ENCODE data around the gene LRRC53.

DNA sequence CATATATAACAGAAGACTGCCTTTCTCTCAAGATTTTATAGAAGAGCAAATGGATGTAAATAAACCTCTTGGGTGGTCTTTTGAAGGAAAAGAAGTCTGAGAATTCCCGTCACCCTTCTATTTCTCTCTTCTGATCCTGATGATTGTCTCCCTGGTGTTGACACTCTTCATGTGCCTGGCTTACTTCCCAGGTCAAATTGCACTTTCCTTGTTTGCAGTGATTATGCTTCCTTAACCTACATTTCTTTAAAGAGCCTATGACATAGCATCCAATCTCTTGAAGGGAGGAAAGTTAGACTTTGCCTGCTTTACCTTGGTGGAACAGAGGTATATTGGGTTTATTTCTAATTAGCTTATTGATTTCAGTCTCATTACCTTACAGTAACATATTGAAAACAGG is 80.1 kb downstream of the LRRC53 start:
- TF ChIP-seq MAZ (IDR thresholded peaks at IDR 0.05; ENCODE audit: borderline replicate concordance, low read depth, low read length) (no peak), CTCF (IDR thresholded peaks at IDR 0.05) (no peak), BCL3 (IDR thresholded peaks at IDR 0.05) (no peak), HOXA7 (CRISPR knock-in tag; IDR thresholded peaks at IDR 0.05) (no peak), CHD2 (IDR thresholded peaks at IDR 0.05; ENCODE audit: low read length, partially characterized antibody) (no peak), USF2 (IDR thresholded peaks at IDR 0.05) (no peak), EP300 (IDR thresholded peaks at IDR 0.05) (no peak), CEBPB (IDR thresholded peaks at IDR 0.05) (no peak), PHF8 (IDR thresholded peaks at IDR 0.05; ENCODE audit: borderline replicate concordance, low read depth) (no peak), POLR2A (IDR thresholded peaks at IDR 0.05; ENCODE audit: low read length) (no peak), SMC3 (IDR thresholded peaks at IDR 0.05) (no peak), RNF2 (IDR thresholded peaks at IDR 0.05; ENCODE audit: borderline replicate concordance, low read depth) (no peak)
- TF ChIP-seq, protein P1, sequence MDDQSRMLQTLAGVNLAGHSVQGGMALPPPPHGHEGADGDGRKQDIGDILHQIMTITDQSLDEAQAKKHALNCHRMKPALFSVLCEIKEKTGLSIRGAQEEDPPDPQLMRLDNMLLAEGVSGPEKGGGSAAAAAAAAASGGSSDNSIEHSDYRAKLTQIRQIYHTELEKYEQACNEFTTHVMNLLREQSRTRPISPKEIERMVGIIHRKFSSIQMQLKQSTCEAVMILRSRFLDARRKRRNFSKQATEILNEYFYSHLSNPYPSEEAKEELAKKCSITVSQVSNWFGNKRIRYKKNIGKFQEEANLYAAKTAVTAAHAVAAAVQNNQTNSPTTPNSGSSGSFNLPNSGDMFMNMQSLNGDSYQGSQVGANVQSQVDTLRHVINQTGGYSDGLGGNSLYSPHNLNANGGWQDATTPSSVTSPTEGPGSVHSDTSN (IDR thresholded peaks at IDR 0.05), result no peak
- TF ChIP-seq, protein P2, sequence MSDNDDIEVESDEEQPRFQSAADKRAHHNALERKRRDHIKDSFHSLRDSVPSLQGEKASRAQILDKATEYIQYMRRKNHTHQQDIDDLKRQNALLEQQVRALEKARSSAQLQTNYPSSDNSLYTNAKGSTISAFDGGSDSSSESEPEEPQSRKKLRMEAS (IDR thresholded peaks at IDR 0.05), result no peak
